A549 (cell line): ENCODE results near the gene MARK2.

Source experiments
- CEBPB ChIP-seq, 2 experiments: fragments of >200 bp in 1 of 2; sonication (Bioruptor Twin) in 1 of 2; formaldehyde crosslinking in 1 of 2; IDR thresholded peaks; 2 replicates each; pipeline ENCODE4 v1.6.1; 2012 to 2016
- TF ChIP-seq, protein P1 (sequence below): fragments of >200 bp; sonication (Bioruptor Twin); formaldehyde crosslinking; IDR thresholded peaks from 3 replicates; pipeline ENCODE4 v1.5.1; 2016

- TF ChIP-seq, protein P1, sequence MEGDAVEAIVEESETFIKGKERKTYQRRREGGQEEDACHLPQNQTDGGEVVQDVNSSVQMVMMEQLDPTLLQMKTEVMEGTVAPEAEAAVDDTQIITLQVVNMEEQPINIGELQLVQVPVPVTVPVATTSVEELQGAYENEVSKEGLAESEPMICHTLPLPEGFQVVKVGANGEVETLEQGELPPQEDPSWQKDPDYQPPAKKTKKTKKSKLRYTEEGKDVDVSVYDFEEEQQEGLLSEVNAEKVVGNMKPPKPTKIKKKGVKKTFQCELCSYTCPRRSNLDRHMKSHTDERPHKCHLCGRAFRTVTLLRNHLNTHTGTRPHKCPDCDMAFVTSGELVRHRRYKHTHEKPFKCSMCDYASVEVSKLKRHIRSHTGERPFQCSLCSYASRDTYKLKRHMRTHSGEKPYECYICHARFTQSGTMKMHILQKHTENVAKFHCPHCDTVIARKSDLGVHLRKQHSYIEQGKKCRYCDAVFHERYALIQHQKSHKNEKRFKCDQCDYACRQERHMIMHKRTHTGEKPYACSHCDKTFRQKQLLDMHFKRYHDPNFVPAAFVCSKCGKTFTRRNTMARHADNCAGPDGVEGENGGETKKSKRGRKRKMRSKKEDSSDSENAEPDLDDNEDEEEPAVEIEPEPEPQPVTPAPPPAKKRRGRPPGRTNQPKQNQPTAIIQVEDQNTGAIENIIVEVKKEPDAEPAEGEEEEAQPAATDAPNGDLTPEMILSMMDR, result no peak
- no peak for TF ChIP-seq CEBPB (IDR thresholded peaks at IDR 0.05)
These were observed 4.1 kb downstream of the MARK2 start for GRCh38 chr11:63843041-63843440.
